NOMO-1 (cell line): ENCODE results near the gene ARCN1.

Source experiments
- DNase-seq, 2 experiments: peaks; one replicate each; lab custom pipeline; 2025; ENCODE audit not compliant: unreplicated experiment in 2 of 2; lab: John Stamatoyannopoulos, UW

Gene ARCN1

GRCh38 chr11:118572061-118572980 is at the start of gene ARCN1:
TSS of gene ARCN1 (plus strand) at chr11:118572409. CDS start at chr11:118572548, 139 bp downstream.
- peak; percentile 67 to 72 for DNase-seq

- DNase-seq: no peak
These were observed 49.6 kb upstream of the ARCN1 start for GRCh38 chr11:118522571-118523072.

- no peak for DNase-seq
These were observed 47.9 kb upstream of the ARCN1 start for GRCh38 chr11:118524356-118524755.

GRCh38 chr11:118524757-118525470 is 47.3 kb upstream of the ARCN1 start:
- DNase-seq: peak; percentile 40 to 44

GRCh38 chr11:118526688-118527087 is 45.5 kb upstream of the ARCN1 start:
- no peak for DNase-seq

- no peak for DNase-seq
These were observed 45.1 kb upstream of the ARCN1 start, which contains the start of gene TTC36 for GRCh38 chr11:118527109-118527508. TSS of gene TTC36 (plus strand) at chr11:118527474. CDS start at chr11:118527495, 21 bp downstream.

GRCh38 chr11:118528511-118528910 is 43.7 kb upstream of the ARCN1 start:
- DNase-seq: no peak

- no peak for DNase-seq
These were observed 42.5 kb upstream of the ARCN1 start for GRCh38 chr11:118529584-118530175.

GRCh38 chr11:118530180-118530682 is 42.0 kb upstream of the ARCN1 start:
- DNase-seq: no peak

- peak; percentile 45 to 59 for DNase-seq
These were observed 41.3 kb upstream of the ARCN1 start, which contains the start of gene TMEM25 for GRCh38 chr11:118530683-118531596. TSS of gene TMEM25 (plus strand) at chr11:118531192. CDS start at chr11:118531802, 610 bp downstream.

- no peak for DNase-seq
These were observed 40.6 kb upstream of the ARCN1 start for GRCh38 chr11:118531597-118532084.

GRCh38 chr11:118532091-118532490 is 40.1 kb upstream of the ARCN1 start:
- DNase-seq: no peak

GRCh38 chr11:118532852-118533768 is 39.1 kb upstream of the ARCN1 start:
- DNase-seq: no peak

GRCh38 chr11:118533769-118534729 is 38.2 kb upstream of the ARCN1 start:
- DNase-seq: no peak

GRCh38 chr11:118535261-118535660 is 36.9 kb upstream of the ARCN1 start:
- DNase-seq: no peak

- DNase-seq: no peak
These were observed 35.5 kb upstream of the ARCN1 start for GRCh38 chr11:118536726-118537125.

- DNase-seq: no peak
These were observed 34.7 kb upstream of the ARCN1 start for GRCh38 chr11:118537409-118537980.
